Camera-type eye (tissue), 1 donor: ENCODE measurements around the gene FAM228B. TPM values are rescaled to one million over a fixed set of nuclear protein-coding genes. Genes with fewer than 3 reads are reported as not detected.

Source experiments
- total RNA-seq: library from RNA; depleted of rRNA; stranded (reverse); fragments of >200 nt; gene quantifications from one replicate; pipeline ENCODE4 v1.2.3, GENCODE V29; 2014

FAM228B gene
- 45.6 TPM for total RNA-seq

GRCh38 chr2:24123195-24123921, at the start of gene FAM228B, which contains the start of gene PFN4:
FAM228B (plus strand) TSS chr2:24123469; CDS start chr2:24124362, 893 bp downstream.
PFN4 (minus strand) TSS chr2:24123334; CDS start chr2:24122535, 799 bp downstream.

GRCh38 chr2:24075915-24076848, 47.1 kb upstream of the FAM228B start, which contains the start of gene SF3B6:
SF3B6 (minus strand) TSS chr2:24076326; CDS start chr2:24076229, 97 bp downstream.

GRCh38 chr2:24084386-24085199, 38.7 kb upstream of the FAM228B start, which contains the start of gene TP53I3:
TP53I3 (minus strand) TSS chr2:24084834; CDS start chr2:24084326, 508 bp downstream.

GRCh38 chr2:24174851-24175277, 51.6 kb downstream of the FAM228B start, which contains the start of gene FAM228A:
FAM228A (plus strand) TSS chr2:24175053; CDS start chr2:24175481, 428 bp downstream.

Other genes starting within 250 kb of the FAM228B start
- 92.7 TPM for gene ATAD2B, start 196.3 kb upstream of the FAM228B start, total RNA-seq
- 32.9 TPM for gene UBXN2A, start 183.0 kb upstream of the FAM228B start, total RNA-seq
- 0.60 TPM for gene MFSD2B, start 113.4 kb upstream of the FAM228B start, total RNA-seq
- gene WDCP, start 76.1 kb upstream of the FAM228B start, total RNA-seq = 21.4 TPM
- 20.2 TPM for gene FKBP1B, start 73.7 kb upstream of the FAM228B start, total RNA-seq
- 90.4 TPM for gene SF3B6, start 47.1 kb upstream of the FAM228B start, total RNA-seq
- gene TP53I3, start 38.6 kb upstream of the FAM228B start, total RNA-seq = 40.7 TPM
- gene PFN4, start 135 bp upstream of the FAM228B start, total RNA-seq = 4.1 TPM
- 1.6 TPM for gene FAM228A, start 51.6 kb downstream of the FAM228B start, total RNA-seq
- gene ITSN2, start 237.1 kb downstream of the FAM228B start, total RNA-seq = 41.9 TPM